Caco-2 (cell line): ENCODE results near the gene SORL1-AS1.
A peak's percentile ranks its signal among the peaks of the same experiment; 100 is the strongest.

ENCODE experiments used
- BruUV-seq: library from RNA; stranded (reverse); fragments of 400-500 nt; replicated peaks from 2 replicates; lab custom pipeline; 2021; lab: Mats Ljungman, UMichigan
- CTCF ChIA-PET: fragments of 300-600 bp; sonication (Branson Sonifier 250); formaldehyde crosslinking; loops from one replicate; lab custom pipeline; 2022; ENCODE audit warnings: antibody characterized with exemption; lab: Charles Lee
- POLR2A ChIA-PET: fragments of 300-600 bp; sonication (Branson Sonifier 250); formaldehyde crosslinking; loops from one replicate; lab custom pipeline; 2022; ENCODE audit warnings: antibody characterized with exemption; lab: Charles Lee
- DNase-seq, 2 experiments: peaks; one replicate each; pipeline versions ENCODE4 v3.0.0 to v3.0.0-alpha.2; 2020 to 2022
- H3K27me3 ChIP-seq: replicated peaks from 2 replicates; pipeline ENCODE4 v1.6.0; 2011; ENCODE audit warnings: low read length; ENCODE audit not compliant: control insufficient read depth, insufficient read depth
- H3K36me3 ChIP-seq: 2 replicates; pipeline ENCODE4 v1.5.1; 2011; ENCODE audit warnings: low read length; ENCODE audit not compliant: control insufficient read depth, insufficient read depth
- H3K4me1 ChIP-seq: fragments of 250-450 bp; sonication (Bioruptor Pico); 2 replicates; pipeline ENCODE4 v1.5.1; 2020; ENCODE audit warnings: mild to moderate bottlenecking
- H3K4me3 ChIP-seq: 2 replicates; pipeline ENCODE4 v1.5.1; 2011; ENCODE audit warnings: low read depth, mild to moderate bottlenecking, control low read depth, low read length
- H3K9me3 ChIP-seq: fragments of 250-450 bp; sonication (Bioruptor Pico); 2 replicates; pipeline ENCODE4 v1.5.1; 2020; ENCODE audit warnings: mild to moderate bottlenecking, moderate library complexity
- H3K27ac Mint-ChIP-seq: one replicate; pipeline ENCODE4 v1.8.0; 2022; ENCODE audit warnings: mixed read lengths; ENCODE audit not compliant: unreplicated experiment
- H3K27me3 Mint-ChIP-seq: one replicate; pipeline ENCODE4 v1.8.0; 2022; ENCODE audit warnings: mixed read lengths; ENCODE audit not compliant: insufficient read depth, unreplicated experiment
- H3K36me3 Mint-ChIP-seq: one replicate; pipeline ENCODE4 v1.8.0; 2022; ENCODE audit warnings: mild to moderate bottlenecking, mixed read lengths; ENCODE audit not compliant: insufficient read depth, unreplicated experiment
- H3K4me1 Mint-ChIP-seq: one replicate; pipeline ENCODE4 v1.8.0; 2022; ENCODE audit warnings: low read depth, mixed read lengths; ENCODE audit not compliant: unreplicated experiment
- H3K4me3 Mint-ChIP-seq: one replicate; pipeline ENCODE4 v1.8.0; 2022; ENCODE audit warnings: mild to moderate bottlenecking, moderate library complexity, mixed read lengths; ENCODE audit not compliant: unreplicated experiment
- H3K9me3 Mint-ChIP-seq: one replicate; pipeline ENCODE4 v1.8.0; 2022; ENCODE audit warnings: mixed read lengths; ENCODE audit not compliant: unreplicated experiment
- CTCF ChIP-seq, 2 experiments: fragments of 200-600 bp in 1 of 2; IDR thresholded peaks; 1 replicate in 1 of 2; 2 replicates in 1 of 2; pipeline versions ENCODE4 v1.5.1 to v1.8.0; 2011 to 2022; ENCODE audit warnings: antibody characterized with exemption in 1 of 2, control low read depth in 1 of 2, inconsistent platforms in 1 of 2, low read depth in 1 of 2, low read length in 1 of 2, mild to moderate bottlenecking in 1 of 2, moderate library complexity in 1 of 2; ENCODE audit not compliant: insufficient read depth in 1 of 2, severe bottlenecking in 1 of 2, unreplicated experiment in 1 of 2
- intact Hi-C: fragments of 100-400 bp; cut with micrococcal nuclease; formaldehyde crosslinking; loops from one replicate; pipeline ENCODE4 v1.10.0; 2022; ENCODE audit not compliant: unreplicated experiment

The SORL1-AS1 gene

GRCh38 chr11:121446752-121447156, 6.0 kb downstream of the SORL1-AS1 start:
- Mint-ChIP-seq H3K4me3 (no peak overlapping the region), H3K36me3 (no peaks in the 10 kb centered on the region), H3K27me3 (no peaks in the 10 kb centered on the region), H3K27ac (no peak overlapping the region), H3K9me3 (no peaks in the 10 kb centered on the region), H3K4me1 (peaks cover 18% of the 10 kb centered on the region)
- ChIA-PET POLR2A (no interaction called here), CTCF (interaction anchor here (0.6 to 1.8 kb wide), 6 partner anchors 19 to 154 kb away, joined by 3 to 9 read pairs (median 8); partner anchors contain the start of gene SC5D)
- Histone ChIP-seq H3K4me3 (no peak overlapping the region), H3K9me3 (no peaks in the 10 kb centered on the region), H3K27me3 (no peaks in the 10 kb centered on the region), H3K36me3 (no peaks in the 10 kb centered on the region), H3K4me1 (peaks cover 19% of the 10 kb centered on the region)
- BruUV-seq, result no TSS peak
- DNase-seq, result no peak
- TF ChIP-seq CTCF (IDR thresholded peaks at IDR 0.05; ENCODE audit: insufficient read depth in 1 of 2, low read depth in 1 of 2, low read length in 1 of 2, severe bottlenecking in 1 of 2, unreplicated experiment in 1 of 2), result peak in 1 of 2 experiments; percentile 8
- intact Hi-C loops, result loop anchor here (1.0 kb wide), 1 partner anchor 145 kb away; no protein-coding TSS in a partner anchor

GRCh38 chr11:121445071-121445768, 7.5 kb downstream of the SORL1-AS1 start:
- Histone ChIP-seq H3K27me3 (no peaks in the 10 kb centered on the region), H3K4me3 (no peak overlapping the region), H3K4me1 (peaks cover 10% of the 10 kb centered on the region; the same call in 1 of the 2 replicates), H3K36me3 (no peaks in the 10 kb centered on the region), H3K9me3 (no peaks in the 10 kb centered on the region)
- no peak for TF ChIP-seq CTCF (IDR thresholded peaks at IDR 0.05; ENCODE audit: insufficient read depth in 1 of 2, low read depth in 1 of 2, low read length in 1 of 2, severe bottlenecking in 1 of 2, unreplicated experiment in 1 of 2)
- Mint-ChIP-seq H3K9me3 (no peaks in the 10 kb centered on the region), H3K36me3 (no peaks in the 10 kb centered on the region), H3K27ac (no peak overlapping the region), H3K4me1 (peaks cover 12% of the 10 kb centered on the region), H3K27me3 (no peaks in the 10 kb centered on the region), H3K4me3 (no peak overlapping the region)
- no peak for DNase-seq
- ChIA-PET CTCF (interaction anchor here (0.7 kb wide), 1 partner anchor 146 kb away, joined by 3 read pairs; no protein-coding TSS in a partner anchor), POLR2A (no interaction called here)
- no TSS peak for BruUV-seq
- intact Hi-C loops, result no loop called here

GRCh38 chr11:121444526-121444925, 8.2 kb downstream of the SORL1-AS1 start:
- Mint-ChIP-seq H3K4me3 (no peak overlapping the region), H3K4me1 (peaks cover 12% of the 10 kb centered on the region), H3K36me3 (no peaks in the 10 kb centered on the region), H3K9me3 (no peaks in the 10 kb centered on the region), H3K27me3 (no peaks in the 10 kb centered on the region), H3K27ac (no peak overlapping the region)
- TF ChIP-seq CTCF (IDR thresholded peaks at IDR 0.05; ENCODE audit: insufficient read depth in 1 of 2, low read depth in 1 of 2, low read length in 1 of 2, severe bottlenecking in 1 of 2, unreplicated experiment in 1 of 2), result no peak
- Histone ChIP-seq H3K4me3 (no peak overlapping the region), H3K36me3 (no peaks in the 10 kb centered on the region), H3K27me3 (no peaks in the 10 kb centered on the region), H3K4me1 (peaks cover 10% of the 10 kb centered on the region; the same call in 1 of the 2 replicates), H3K9me3 (no peaks in the 10 kb centered on the region)
- intact Hi-C loops, result no loop called here
- ChIA-PET POLR2A (no interaction called here), CTCF (no interaction called here)
- no peak for DNase-seq
- BruUV-seq, result no TSS peak
